OCI-LY1 (cell line): ENCODE data around the gene RAI14.

Source experiments
- H2AFZ ChIP-seq: fragments of 200-600 bp; sonication (generic), shearing (Covaris generic); 2 replicates; pipeline ENCODE4 v1.6.0; 2014; ENCODE audit warnings: antibody characterized with exemption, mild to moderate bottlenecking, low read length
- H3F3A ChIP-seq: fragments of 200-600 bp; sonication (generic), shearing (Covaris generic); 2 replicates; pipeline ENCODE4 v1.6.0; 2014; ENCODE audit warnings: mild to moderate bottlenecking, antibody characterized with exemption, low read length, moderate library complexity; ENCODE audit not compliant: insufficient read depth
- H3K27ac ChIP-seq: fragments of 200-600 bp; sonication (generic); 2 replicates; pipeline ENCODE4 v1.5.1; 2014; ENCODE audit warnings: low read length, mixed run types, mild to moderate bottlenecking, low read depth; ENCODE audit not compliant: poor library complexity, severe bottlenecking
- H3K27me3 ChIP-seq: fragments of 200-600 bp; sonication (generic); 2 replicates; pipeline ENCODE4 v1.6.0; 2014; ENCODE audit warnings: antibody characterized with exemption, mild to moderate bottlenecking, low read length, moderate library complexity; ENCODE audit not compliant: insufficient read depth
- H3K36me3 ChIP-seq: fragments of 200-600 bp; sonication (generic); 2 replicates; pipeline ENCODE4 v1.6.1; 2014; ENCODE audit warnings: mild to moderate bottlenecking, antibody characterized with exemption, low read length, moderate library complexity, mixed read lengths; ENCODE audit not compliant: insufficient read depth
- H3K4me1 ChIP-seq: fragments of 200-600 bp; sonication (generic); 2 replicates; pipeline ENCODE4 v1.5.1; 2014; ENCODE audit warnings: mild to moderate bottlenecking, low read length, moderate library complexity; ENCODE audit not compliant: insufficient read depth, severe bottlenecking
- H3K4me2 ChIP-seq: fragments of 200-600 bp; sonication (generic), shearing (Covaris generic); 2 replicates; pipeline ENCODE4 v1.6.1; 2014; ENCODE audit warnings: low read length
- H3K4me3 ChIP-seq: fragments of 200-600 bp; sonication (generic); 2 replicates; pipeline ENCODE4 v1.5.1; 2014; ENCODE audit warnings: low read length, low read depth, mild to moderate bottlenecking, mixed read lengths; ENCODE audit not compliant: poor library complexity, severe bottlenecking
- H3K79me2 ChIP-seq: fragments of 200-600 bp; shearing (Covaris generic); 2 replicates; pipeline ENCODE4 v1.6.1; 2016; ENCODE audit warnings: mixed run types, low read length, mixed read lengths; ENCODE audit not compliant: insufficient read depth
- H3K9ac ChIP-seq: fragments of 200-600 bp; sonication (generic), shearing (Covaris generic); 2 replicates; pipeline ENCODE4 v1.6.1; 2014; ENCODE audit warnings: mild to moderate bottlenecking, low read length, mixed read lengths
- H3K9me2 ChIP-seq: fragments of 200-600 bp; sonication (generic), shearing (Covaris generic); 2 replicates; pipeline ENCODE4 v1.6.1; 2014; ENCODE audit warnings: low read depth, mild to moderate bottlenecking, low read length, mixed read lengths
- H3K9me3 ChIP-seq: fragments of 200-600 bp; shearing (Covaris generic); 2 replicates; pipeline ENCODE4 v1.6.1; 2014; ENCODE audit warnings: low read length, mixed read lengths
- H4K20me1 ChIP-seq: fragments of 200-600 bp; sonication (generic), shearing (Covaris generic); 2 replicates; pipeline ENCODE4 v1.6.0; 2016; ENCODE audit warnings: mild to moderate bottlenecking, low read length; ENCODE audit not compliant: insufficient read depth
- EZH2 ChIP-seq: fragments of 200-600 bp; sonication (generic), shearing (Covaris generic); IDR thresholded peaks from 2 replicates; pipeline ENCODE4 v1.8.0; 2017; ENCODE audit warnings: borderline replicate concordance, mixed run types, mild to moderate bottlenecking, antibody characterized with exemption, low read length, moderate library complexity, mixed read lengths
- TF ChIP-seq, protein P1 (sequence below): fragments of 200-600 bp; sonication (generic), shearing (Covaris generic); IDR thresholded peaks from 2 replicates; pipeline ENCODE4 v1.5.1; 2017; ENCODE audit warnings: mild to moderate bottlenecking, antibody characterized with exemption, low read length, moderate library complexity, mixed read lengths

Gene RAI14

GRCh38 chr5:34703767-34704713, 47.9 kb downstream of the RAI14 start:
- H3K9me2 ChIP-seq = no peaks in the 10 kb centered on the region

GRCh38 chr5:34706084-34706483, 50.0 kb downstream of the RAI14 start:
- Histone ChIP-seq H4K20me1 (no peaks in the 10 kb centered on the region), H3K9ac (no peak overlapping the region), H3K9me2 (no peaks in the 10 kb centered on the region), H3K36me3 (no peaks in the 10 kb centered on the region), H3K4me2 (no peak overlapping the region), H3K4me1 (no peaks in the 10 kb centered on the region), H2AFZ (no peak overlapping the region), H3K4me3 (no peak overlapping the region), H3K79me2 (no peaks in the 10 kb centered on the region), H3K27ac (no peak overlapping the region), H3K27me3 (no peaks in the 10 kb centered on the region; the same call in 1 of the 2 replicates), H3F3A (no peaks in the 10 kb centered on the region), H3K9me3 (no peaks in the 10 kb centered on the region)
- TF ChIP-seq, protein P1, sequence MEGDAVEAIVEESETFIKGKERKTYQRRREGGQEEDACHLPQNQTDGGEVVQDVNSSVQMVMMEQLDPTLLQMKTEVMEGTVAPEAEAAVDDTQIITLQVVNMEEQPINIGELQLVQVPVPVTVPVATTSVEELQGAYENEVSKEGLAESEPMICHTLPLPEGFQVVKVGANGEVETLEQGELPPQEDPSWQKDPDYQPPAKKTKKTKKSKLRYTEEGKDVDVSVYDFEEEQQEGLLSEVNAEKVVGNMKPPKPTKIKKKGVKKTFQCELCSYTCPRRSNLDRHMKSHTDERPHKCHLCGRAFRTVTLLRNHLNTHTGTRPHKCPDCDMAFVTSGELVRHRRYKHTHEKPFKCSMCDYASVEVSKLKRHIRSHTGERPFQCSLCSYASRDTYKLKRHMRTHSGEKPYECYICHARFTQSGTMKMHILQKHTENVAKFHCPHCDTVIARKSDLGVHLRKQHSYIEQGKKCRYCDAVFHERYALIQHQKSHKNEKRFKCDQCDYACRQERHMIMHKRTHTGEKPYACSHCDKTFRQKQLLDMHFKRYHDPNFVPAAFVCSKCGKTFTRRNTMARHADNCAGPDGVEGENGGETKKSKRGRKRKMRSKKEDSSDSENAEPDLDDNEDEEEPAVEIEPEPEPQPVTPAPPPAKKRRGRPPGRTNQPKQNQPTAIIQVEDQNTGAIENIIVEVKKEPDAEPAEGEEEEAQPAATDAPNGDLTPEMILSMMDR = no peak
- no peak for TF ChIP-seq EZH2

More at GRCh38 chr5:34703767-34704713, 47.9 kb downstream of the RAI14 start:
- Histone ChIP-seq H3K36me3 (no peaks in the 10 kb centered on the region), H3K27me3 (no peaks in the 10 kb centered on the region), H3K9me3 (no peaks in the 10 kb centered on the region), H4K20me1 (no peaks in the 10 kb centered on the region), H3K4me1 (no peaks in the 10 kb centered on the region), H3K27ac (no peak overlapping the region), H3F3A (no peaks in the 10 kb centered on the region), H3K9ac (no peak overlapping the region), H3K4me3 (no peak overlapping the region), H3K4me2 (no peak overlapping the region), H2AFZ (no peak overlapping the region), H3K79me2 (no peaks in the 10 kb centered on the region)
- TF ChIP-seq EZH2 = no peak

DNA sequence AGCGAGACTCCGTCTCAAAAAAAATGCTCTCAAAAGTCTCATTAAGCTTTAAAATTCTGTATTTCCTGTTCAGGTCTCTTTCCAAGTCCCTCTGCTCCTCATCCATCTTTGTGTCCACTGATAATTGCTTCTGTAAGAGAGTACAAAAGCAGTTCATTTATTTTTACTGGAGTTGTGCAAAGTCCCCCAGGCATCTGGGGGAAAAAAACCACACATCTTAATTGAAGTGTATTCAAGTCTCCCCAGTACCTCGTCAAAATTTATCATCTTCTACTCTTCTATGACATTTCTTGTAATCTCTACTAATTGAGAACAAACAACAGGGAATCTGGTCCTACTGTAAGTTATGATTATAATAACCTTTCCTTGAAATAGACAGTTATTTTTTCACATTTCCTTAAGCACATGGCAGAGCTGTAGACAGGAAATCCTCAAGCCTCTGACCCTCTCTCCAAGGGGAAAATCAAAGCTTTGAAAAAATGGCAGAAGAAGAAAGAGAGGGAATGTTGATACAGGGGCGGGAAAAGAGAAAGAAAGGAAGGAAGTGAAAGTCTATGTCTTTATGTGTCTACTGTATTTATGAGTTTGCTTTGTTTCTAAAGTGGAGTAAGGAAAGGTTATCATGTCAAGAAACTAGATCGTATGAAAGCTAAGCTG, 51.5 kb downstream of the RAI14 start:
- Histone ChIP-seq H4K20me1 (no peaks in the 10 kb centered on the region), H3K79me2 (no peaks in the 10 kb centered on the region), H3K9me2 (no peaks in the 10 kb centered on the region), H3K4me2 (no peak overlapping the region), H3K27ac (no peak overlapping the region), H3K36me3 (no peaks in the 10 kb centered on the region), H3F3A (no peaks in the 10 kb centered on the region), H3K4me1 (no peaks in the 10 kb centered on the region), H2AFZ (no peak overlapping the region), H3K9me3 (no peaks in the 10 kb centered on the region), H3K4me3 (no peak overlapping the region), H3K27me3 (no peaks in the 10 kb centered on the region; the same call in 1 of the 2 replicates), H3K9ac (no peak overlapping the region)
- TF ChIP-seq, protein P1 = no peak
- no peak for TF ChIP-seq EZH2
